ENCODE measurements around the gene CPED1.

DNA sequence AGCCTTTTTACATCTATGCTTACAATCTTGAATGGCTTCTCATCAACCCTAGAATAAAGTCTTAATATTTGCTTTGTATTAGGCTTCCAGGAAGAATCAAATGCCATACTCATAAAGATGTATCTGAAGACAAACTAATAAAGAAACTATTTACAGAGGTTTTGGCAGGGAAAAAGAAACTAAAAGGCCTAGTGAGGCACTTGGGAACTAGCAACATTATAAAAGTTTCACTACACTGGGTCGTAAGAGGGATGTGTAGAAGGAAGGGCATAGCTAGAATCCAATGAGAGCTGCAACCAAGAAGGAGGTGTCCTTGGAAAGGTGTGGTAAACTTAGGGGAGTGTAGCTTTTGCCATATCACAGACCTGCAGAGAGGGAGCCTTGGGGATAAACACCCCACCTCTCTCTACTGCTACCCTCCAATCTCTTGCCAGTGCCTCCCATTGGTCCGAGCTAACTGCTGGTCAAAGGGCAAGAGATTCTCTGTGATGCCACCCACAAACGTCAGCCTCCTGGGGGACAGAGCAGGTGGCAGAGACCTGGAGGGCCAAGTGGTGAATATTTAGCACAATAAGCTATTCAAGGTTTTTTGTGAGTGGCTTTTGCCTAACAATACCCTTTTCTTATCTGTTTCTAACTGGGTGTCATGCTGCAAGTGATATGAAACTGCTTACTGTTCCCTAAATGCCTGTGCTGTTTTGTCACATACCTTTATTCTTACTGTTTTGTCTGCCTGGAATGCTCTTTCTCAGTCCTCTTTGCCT is 60.7 kb downstream of the CPED1 start:
- TF ChIP-seq, protein P1, sequence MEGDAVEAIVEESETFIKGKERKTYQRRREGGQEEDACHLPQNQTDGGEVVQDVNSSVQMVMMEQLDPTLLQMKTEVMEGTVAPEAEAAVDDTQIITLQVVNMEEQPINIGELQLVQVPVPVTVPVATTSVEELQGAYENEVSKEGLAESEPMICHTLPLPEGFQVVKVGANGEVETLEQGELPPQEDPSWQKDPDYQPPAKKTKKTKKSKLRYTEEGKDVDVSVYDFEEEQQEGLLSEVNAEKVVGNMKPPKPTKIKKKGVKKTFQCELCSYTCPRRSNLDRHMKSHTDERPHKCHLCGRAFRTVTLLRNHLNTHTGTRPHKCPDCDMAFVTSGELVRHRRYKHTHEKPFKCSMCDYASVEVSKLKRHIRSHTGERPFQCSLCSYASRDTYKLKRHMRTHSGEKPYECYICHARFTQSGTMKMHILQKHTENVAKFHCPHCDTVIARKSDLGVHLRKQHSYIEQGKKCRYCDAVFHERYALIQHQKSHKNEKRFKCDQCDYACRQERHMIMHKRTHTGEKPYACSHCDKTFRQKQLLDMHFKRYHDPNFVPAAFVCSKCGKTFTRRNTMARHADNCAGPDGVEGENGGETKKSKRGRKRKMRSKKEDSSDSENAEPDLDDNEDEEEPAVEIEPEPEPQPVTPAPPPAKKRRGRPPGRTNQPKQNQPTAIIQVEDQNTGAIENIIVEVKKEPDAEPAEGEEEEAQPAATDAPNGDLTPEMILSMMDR (IDR thresholded peaks at IDR 0.05): no peak
- no peak for TF ChIP-seq POLR2A (IDR thresholded peaks at IDR 0.05)
